IMR-90 (cell line): Measurements from ENCODE around the gene KLK11. TPM values are rescaled to one million over a fixed set of nuclear protein-coding genes. Genes with fewer than 3 reads are reported as not detected.

Source experiments
- ATAC-seq: fragments of 200-7000 bp; cut with Tn5 transposase; 2 replicates; pipeline ENCODE4 v1.9.1; 2020; ENCODE audit warnings: low read depth, mild to moderate bottlenecking, moderate library complexity
- BruUV-seq: library from RNA; stranded (reverse); fragments of 400-500 nt; replicated peaks from 2 replicates; lab custom pipeline; 2021; lab: Mats Ljungman, UMichigan
- CTCF ChIA-PET: fragments of 300-600 bp; formaldehyde crosslinking; extraction: SDS; loops from one replicate; lab custom pipeline; 2021; ENCODE audit warnings: antibody characterized with exemption; lab: Yijun Ruan, JAX
- POLR2A ChIA-PET: fragments of 300-600 bp; sonication (Branson Sonifier 250); formaldehyde crosslinking; loops from one replicate; lab custom pipeline; 2022; ENCODE audit warnings: antibody characterized with exemption; ENCODE audit not compliant: unreplicated experiment; lab: Charles Lee
- DNase-seq: peaks from one replicate; pipeline ENCODE4 v3.0.0; 2013
- H2AFZ ChIP-seq: replicated peaks from 2 replicates; pipeline ENCODE3; 2013; ENCODE audit warnings: low read length, mild to moderate bottlenecking; ENCODE audit not compliant: poor library complexity
- H2AK5ac ChIP-seq: 2 replicates; pipeline ENCODE4 v1.6.1; 2013; ENCODE audit warnings: low read depth, low read length, inconsistent platforms
- H2AK9ac ChIP-seq: replicated peaks from 2 replicates; pipeline ENCODE3; 2013; ENCODE audit warnings: mild to moderate bottlenecking, low read depth, low read length, moderate library complexity; ENCODE audit not compliant: poor library complexity
- H2BK120ac ChIP-seq: 2 replicates; pipeline ENCODE4 v1.6.1; 2013; ENCODE audit warnings: low read depth, low read length, inconsistent platforms
- H2BK15ac ChIP-seq: 3 replicates; pipeline ENCODE4 v1.6.1; 2013; ENCODE audit warnings: low read depth, low read length, inconsistent platforms
- H2BK20ac ChIP-seq: 2 replicates; pipeline ENCODE4 v1.6.1; 2013; ENCODE audit warnings: low read depth, mild to moderate bottlenecking, inconsistent platforms, low read length, moderate library complexity
- H2BK5ac ChIP-seq: 2 replicates; pipeline ENCODE4 v1.6.1; 2013; ENCODE audit warnings: mild to moderate bottlenecking, low read depth, low read length, inconsistent platforms; ENCODE audit not compliant: poor library complexity, severe bottlenecking
- H3K14ac ChIP-seq: replicated peaks from 2 replicates; pipeline ENCODE4 v1.6.1; 2013; ENCODE audit warnings: low read depth, low read length, inconsistent platforms
- H3K18ac ChIP-seq: 2 replicates; pipeline ENCODE4 v1.6.1; 2013; ENCODE audit warnings: low read depth, low read length, control low read depth
- H3K23ac ChIP-seq: 2 replicates; pipeline ENCODE4 v1.6.1; 2013; ENCODE audit warnings: low read depth, low read length, inconsistent platforms
- H3K27ac ChIP-seq: 2 replicates; pipeline ENCODE4 v1.5.1; 2013; ENCODE audit warnings: mild to moderate bottlenecking, control low read depth, low read length; ENCODE audit not compliant: insufficient read depth
- H3K27me3 ChIP-seq: 2 replicates; pipeline ENCODE4 v1.6.1; 2013; ENCODE audit warnings: low read length; ENCODE audit not compliant: control insufficient read depth, insufficient read depth
- H3K36me3 ChIP-seq: 2 replicates; pipeline ENCODE4 v1.6.1; 2013; ENCODE audit warnings: low read length, mixed read lengths; ENCODE audit not compliant: control insufficient read depth, insufficient read depth
- H3K4ac ChIP-seq: 2 replicates; pipeline ENCODE4 v1.6.1; 2013; ENCODE audit warnings: low read depth, low read length, inconsistent platforms
- H3K4me1 ChIP-seq: 2 replicates; pipeline ENCODE4 v1.6.1; 2013; ENCODE audit warnings: low read length, mixed read lengths; ENCODE audit not compliant: control insufficient read depth, insufficient read depth
- H3K4me2 ChIP-seq: 2 replicates; pipeline ENCODE4 v1.6.1; 2013; ENCODE audit warnings: low read depth, mild to moderate bottlenecking, control low read depth, low read length, moderate library complexity
- H3K4me3 ChIP-seq: 2 replicates; pipeline ENCODE4 v1.5.1; 2013; ENCODE audit warnings: low read depth, mild to moderate bottlenecking, control low read depth, low read length, moderate library complexity; ENCODE audit not compliant: insufficient read depth
- H3K56ac ChIP-seq: 2 replicates; pipeline ENCODE4 v1.6.1; 2013; ENCODE audit warnings: low read length, inconsistent platforms; ENCODE audit not compliant: insufficient read depth; ENCODE audit errors: extremely low read depth
- H3K79me1 ChIP-seq, 2 experiments: 2 replicates each; pipeline ENCODE4 v1.6.1; 2013; ENCODE audit warnings: low read length in 2 of 2, inconsistent platforms in 1 of 2, low read depth in 1 of 2
- H3K9ac ChIP-seq: 2 replicates; pipeline ENCODE4 v1.6.1; 2013; ENCODE audit warnings: low read depth, low read length, control low read depth
- H3K9me1 ChIP-seq: 2 replicates; pipeline ENCODE4 v1.6.1; 2013; ENCODE audit warnings: low read length, inconsistent platforms; ENCODE audit not compliant: insufficient read depth
- H3K9me3 ChIP-seq: 2 replicates; pipeline ENCODE4 v1.6.1; 2013; ENCODE audit warnings: low read length; ENCODE audit not compliant: control insufficient read depth, insufficient read depth
- H4K20me1 ChIP-seq: 2 replicates; pipeline ENCODE4 v1.6.1; 2013; ENCODE audit warnings: low read length, inconsistent platforms; ENCODE audit not compliant: insufficient read depth
- H4K5ac ChIP-seq: 2 replicates; pipeline ENCODE4 v1.6.1; 2013; ENCODE audit warnings: mild to moderate bottlenecking, low read depth, low read length, control low read depth
- H4K8ac ChIP-seq, 2 experiments: 2 replicates each; pipeline ENCODE4 v1.6.1; 2013; ENCODE audit warnings: low read depth in 2 of 2, low read length in 2 of 2, control low read depth in 1 of 2, inconsistent platforms in 1 of 2
- H4K91ac ChIP-seq: 2 replicates; pipeline ENCODE4 v1.6.1; 2013; ENCODE audit warnings: low read depth, low read length, inconsistent platforms; ENCODE audit not compliant: insufficient read depth
- BHLHE40 ChIP-seq: fragments of 150-350 bp; IDR thresholded peaks from 2 replicates; pipeline ENCODE4 v1.6.1; 2016; ENCODE audit warnings: mild to moderate bottlenecking, low read depth, low read length
- CEBPB ChIP-seq: IDR thresholded peaks from 2 replicates; pipeline ENCODE4 v1.6.1; 2012; ENCODE audit warnings: low read depth, low read length, improper control_type of control experiment
- CHD1 ChIP-seq: IDR thresholded peaks from 2 replicates; pipeline ENCODE4 v1.6.1; 2012; ENCODE audit warnings: low read depth, low read length, improper control_type of control experiment
- CTCF ChIP-seq: conservative IDR thresholded peaks from 2 replicates; pipeline ENCODE4 v1.5.1; 2012; ENCODE audit warnings: mild to moderate bottlenecking, low read depth, low read length, improper control_type of control experiment
- ELK1 ChIP-seq: fragments of 150-350 bp; IDR thresholded peaks from 2 replicates; pipeline ENCODE4 v1.6.1; 2016; ENCODE audit warnings: low read depth, mild to moderate bottlenecking, low read length, moderate library complexity, borderline replicate concordance
- FOS ChIP-seq: fragments of 150-350 bp; IDR thresholded peaks from 2 replicates; pipeline ENCODE4 v1.6.1; 2016; ENCODE audit warnings: low read depth, low read length
- MAFK ChIP-seq: IDR thresholded peaks from 2 replicates; pipeline ENCODE4 v1.6.1; 2012; ENCODE audit warnings: low read depth, low read length, improper control_type of control experiment
- MAZ ChIP-seq: IDR thresholded peaks from 2 replicates; pipeline ENCODE4 v1.6.1; 2012; ENCODE audit warnings: low read depth, mild to moderate bottlenecking, low read length, improper control_type of control experiment, moderate library complexity, borderline replicate concordance
- MXI1 ChIP-seq: IDR thresholded peaks from 2 replicates; pipeline ENCODE4 v1.6.1; 2012; ENCODE audit warnings: low read depth, mild to moderate bottlenecking, low read length, moderate library complexity, borderline replicate concordance
- NFE2L2 ChIP-seq: fragments of 150-350 bp; IDR thresholded peaks from 2 replicates; pipeline ENCODE4 v1.6.1; 2016; ENCODE audit warnings: low read depth, mild to moderate bottlenecking, low read length
- POLR2A ChIP-seq: IDR thresholded peaks from 2 replicates; pipeline ENCODE4 v1.6.1; 2012; ENCODE audit warnings: mild to moderate bottlenecking, low read depth, low read length
- RAD21 ChIP-seq: IDR thresholded peaks from 2 replicates; pipeline ENCODE4 v1.6.1; 2012; ENCODE audit warnings: low read length, improper control_type of control experiment
- RCOR1 ChIP-seq: IDR thresholded peaks from 2 replicates; pipeline ENCODE4 v1.6.1; 2012; ENCODE audit warnings: mild to moderate bottlenecking, low read length, improper control_type of control experiment; ENCODE audit not compliant: insufficient replicate concordance
- RFX5 ChIP-seq: IDR thresholded peaks from 2 replicates; pipeline ENCODE4 v1.8.0; 2012; ENCODE audit warnings: low read depth, mild to moderate bottlenecking, low read length, moderate library complexity
- SMC3 ChIP-seq: fragments of 150-350 bp; IDR thresholded peaks from 2 replicates; pipeline ENCODE4 v1.6.1; 2016; ENCODE audit warnings: low read depth, mild to moderate bottlenecking, antibody characterized with exemption, low read length, moderate library complexity
- USF2 ChIP-seq: fragments of 150-350 bp; IDR thresholded peaks from 2 replicates; pipeline ENCODE4 v1.6.1; 2017; ENCODE audit warnings: mild to moderate bottlenecking, antibody characterized with exemption, low read length, low read depth
- WGBS, 2 experiments: methylation state at CpG; one replicate each; pipeline versions ENCODE4 v1.1.5 to v1.1.7; 2013; ENCODE audit warnings: missing lambda C conversion rate in 2 of 2; ENCODE audit not compliant: insufficient read length in 1 of 2; ENCODE audit errors: extremely low coverage in 2 of 2; 5-methylcytosine and 5-hydroxymethylcytosine counted together
- dilution Hi-C: fragments of 300-500 bp; cut with HindIII; formaldehyde crosslinking; loops from one replicate; pipeline ENCODE4 v1.14.3; 2018; ENCODE audit warnings: low sequenced_read_pairs; ENCODE audit not compliant: unreplicated experiment
- in situ Hi-C: fragments of 300-500 bp; cut with MboI; formaldehyde crosslinking; loops from 3 replicates; pipeline ENCODE4 v1.14.3; 2019; ENCODE audit warnings: low sequenced_read_pairs, inconsistent platforms, mixed read lengths
- intact Hi-C: fragments of 100-400 bp; cut with micrococcal nuclease; formaldehyde crosslinking; loops from 2 replicates; pipeline ENCODE4 v1.10.0; 2022
- polyA plus RNA-seq, 3 experiments: library from polyadenylated mRNA; depleted of rRNA; stranded (reverse); fragments of >200 nt; gene quantifications; 2 replicates each; pipeline ENCODE4 v1.2.3, GENCODE V29; 2012; ENCODE audit warnings: low replicate concordance in 1 of 3
- total RNA-seq: library from RNA; depleted of rRNA; stranded (reverse); fragments of >200 nt; gene quantifications from 2 replicates; pipeline ENCODE4 v1.2.3, GENCODE V29; 2012

The KLK11 gene
- total and polyA plus RNA-seq, 2 of the 4 experiments (the other 2 are of a cell fraction): not detected

DNA sequence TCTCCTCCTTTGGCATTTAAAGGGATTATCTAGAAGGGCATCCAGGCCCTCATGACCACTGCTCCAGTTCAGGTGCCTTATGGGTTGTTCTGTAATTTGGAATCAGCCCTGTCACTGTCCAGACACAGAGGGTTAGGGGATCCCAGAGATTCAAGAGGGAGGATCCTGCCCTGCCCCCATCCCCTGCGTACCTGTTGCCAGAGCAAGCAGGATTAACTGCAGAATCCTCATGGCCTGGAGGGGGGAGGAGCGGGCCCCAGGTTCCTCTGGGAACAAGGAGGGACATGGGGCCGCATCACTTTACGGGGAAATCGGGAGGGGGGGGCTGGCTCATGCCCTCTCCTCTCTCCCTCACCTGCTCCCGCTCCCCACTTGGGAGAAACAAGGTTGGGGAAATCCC lies 1.0 kb downstream of the KLK11 start:
- DNase-seq (no peak), ATAC-seq (no peak)
- H3K36me3 ChIP-seq: no peaks in the 10 kb centered on the region
- H3K9me1 ChIP-seq: no peaks in the 10 kb centered on the region
- dilution Hi-C loops: no loop called here
- no peak overlapping the region for H3K9ac ChIP-seq
- no peaks in the 10 kb centered on the region for H3K4me1 ChIP-seq
- no peak overlapping the region for H3K4me3 ChIP-seq
- H3K9me3 ChIP-seq: no peaks in the 10 kb centered on the region
- no peak overlapping the region for H2AK9ac ChIP-seq
- TF ChIP-seq CEBPB: no peak
- TF ChIP-seq RCOR1: no peak
- TF ChIP-seq USF2: no peak
- no peak for TF ChIP-seq RAD21
- no peak for TF ChIP-seq ELK1
- TF ChIP-seq POLR2A: no peak
- TF ChIP-seq BHLHE40: no peak
- no peak for TF ChIP-seq RFX5
- TF ChIP-seq MAFK: no peak
- TF ChIP-seq MXI1: no peak
- TF ChIP-seq NFE2L2: no peak
- no peak for TF ChIP-seq MAZ
- no peak for TF ChIP-seq CHD1
- TF ChIP-seq SMC3: no peak
- TF ChIP-seq CTCF: no peak
- TF ChIP-seq FOS: no peak
- 33% methylated on average over 1 of the region's 6 CpGs; no CpG with 5 or more reads in 1 of the 2 experiments for WGBS, 2 experiments
- no peak overlapping the region for H2BK5ac ChIP-seq
- no peaks in the 10 kb centered on the region for H4K20me1 ChIP-seq
- H3K4me2 ChIP-seq: no peak overlapping the region
- no peak overlapping the region for H3K18ac ChIP-seq
- H4K8ac ChIP-seq: no peak overlapping the region
- H2BK120ac ChIP-seq: no peak overlapping the region
- no peak overlapping the region for H3K27ac ChIP-seq
- H4K91ac ChIP-seq: no peak overlapping the region
- no peak overlapping the region for H3K4ac ChIP-seq
- H2BK20ac ChIP-seq: no peak overlapping the region
- no TSS peak for BruUV-seq
- H2AK5ac ChIP-seq: no peak overlapping the region
- H2AFZ ChIP-seq: no peak overlapping the region
- no peak overlapping the region for H3K14ac ChIP-seq
- no peak overlapping the region for H2BK15ac ChIP-seq
- no peaks in the 10 kb centered on the region; the same call in 1 of the 2 replicates for H3K27me3 ChIP-seq
- H3K56ac ChIP-seq: no peak overlapping the region
- in situ Hi-C loops: no loop called here
- no peaks in the 10 kb centered on the region for H3K79me1 ChIP-seq
- intact Hi-C loops: no loop called here
- ChIA-PET CTCF (no interaction called here), POLR2A (no interaction called here)
- no peak overlapping the region for H3K23ac ChIP-seq
- no peak overlapping the region for H4K5ac ChIP-seq
